Loucy (cell line): ENCODE data around the gene POGLUT2.

Source experiments
- EZH2phosphoT487 ChIP-seq: fragments of 200-600 bp; IDR thresholded peaks from 2 replicates; pipeline ENCODE4 v1.6.1; 2018; ENCODE audit warnings: antibody characterized with exemption, mild to moderate bottlenecking, moderate library complexity, borderline replicate concordance
- TF ChIP-seq, protein P1 (sequence below): fragments of 200-600 bp; sonication (generic); conservative IDR thresholded peaks from 2 replicates; pipeline ENCODE4 v1.5.1; 2014; ENCODE audit warnings: mild to moderate bottlenecking, antibody characterized with exemption, low read length

DNA sequence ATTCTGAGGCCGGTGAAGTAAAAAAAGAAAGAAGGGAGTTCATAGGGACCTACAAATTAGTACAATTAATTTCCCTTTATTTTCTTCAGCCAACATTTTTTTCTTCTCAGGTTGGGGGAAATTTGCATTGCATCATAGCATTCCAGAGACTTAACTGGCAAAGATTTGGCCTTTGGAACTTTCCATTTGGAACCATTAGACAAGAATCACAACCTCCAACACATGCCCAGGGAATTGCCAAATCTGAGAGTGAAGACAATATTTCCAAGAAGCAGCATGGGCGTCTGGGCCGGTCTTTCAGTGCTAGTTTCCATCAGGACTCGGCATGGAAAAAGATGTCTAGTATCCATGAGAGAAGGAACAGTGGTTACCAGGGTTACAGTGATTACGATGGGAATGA lies 40.7 kb upstream of the POGLUT2 start:
- TF ChIP-seq, protein P1, sequence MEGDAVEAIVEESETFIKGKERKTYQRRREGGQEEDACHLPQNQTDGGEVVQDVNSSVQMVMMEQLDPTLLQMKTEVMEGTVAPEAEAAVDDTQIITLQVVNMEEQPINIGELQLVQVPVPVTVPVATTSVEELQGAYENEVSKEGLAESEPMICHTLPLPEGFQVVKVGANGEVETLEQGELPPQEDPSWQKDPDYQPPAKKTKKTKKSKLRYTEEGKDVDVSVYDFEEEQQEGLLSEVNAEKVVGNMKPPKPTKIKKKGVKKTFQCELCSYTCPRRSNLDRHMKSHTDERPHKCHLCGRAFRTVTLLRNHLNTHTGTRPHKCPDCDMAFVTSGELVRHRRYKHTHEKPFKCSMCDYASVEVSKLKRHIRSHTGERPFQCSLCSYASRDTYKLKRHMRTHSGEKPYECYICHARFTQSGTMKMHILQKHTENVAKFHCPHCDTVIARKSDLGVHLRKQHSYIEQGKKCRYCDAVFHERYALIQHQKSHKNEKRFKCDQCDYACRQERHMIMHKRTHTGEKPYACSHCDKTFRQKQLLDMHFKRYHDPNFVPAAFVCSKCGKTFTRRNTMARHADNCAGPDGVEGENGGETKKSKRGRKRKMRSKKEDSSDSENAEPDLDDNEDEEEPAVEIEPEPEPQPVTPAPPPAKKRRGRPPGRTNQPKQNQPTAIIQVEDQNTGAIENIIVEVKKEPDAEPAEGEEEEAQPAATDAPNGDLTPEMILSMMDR = no peak
- no peak for TF ChIP-seq EZH2phosphoT487
